Subcutaneous abdominal adipose tissue (tissue), 5 donors: ENCODE measurements around the gene CA6.
"Not testable (repeated sequence)": the region's sequence is repeated elsewhere in the genome, so short reads cannot be mapped to it uniquely, and the experiment has no call there.

Experiments
- H3K27ac ChIP-seq: one replicate; pipeline ENCODE4 v1.7.0; 2013; ENCODE audit warnings: low read depth, mild to moderate bottlenecking, inconsistent platforms, low read length, moderate library complexity
- H3K27me3 ChIP-seq, 5 donors: one replicate each; pipeline ENCODE4 v1.7.0; 2013; ENCODE audit warnings: low read length in 5 of 5, inconsistent platforms in 1 of 5; ENCODE audit not compliant: control insufficient read depth in 5 of 5, insufficient read depth in 4 of 5
- H3K36me3 ChIP-seq, 5 donors: one replicate each; pipeline ENCODE4 v1.7.0; 2013; ENCODE audit warnings: low read length in 5 of 5; ENCODE audit not compliant: control insufficient read depth in 5 of 5, insufficient read depth in 5 of 5
- H3K4me1 ChIP-seq, 5 donors: one replicate each; pipeline ENCODE4 v1.7.0; 2013; ENCODE audit warnings: low read length in 5 of 5, mild to moderate bottlenecking in 3 of 5, moderate library complexity in 1 of 5; ENCODE audit not compliant: control insufficient read depth in 5 of 5, insufficient read depth in 5 of 5
- H3K4me3 ChIP-seq, 5 donors: one replicate each; pipeline ENCODE4 v1.7.0; 2013; ENCODE audit warnings: low read length in 5 of 5, low read depth in 1 of 5
- H3K9ac ChIP-seq, 5 donors: one replicate each; pipeline ENCODE4 v1.7.0; 2013; ENCODE audit warnings: low read length in 5 of 5, mild to moderate bottlenecking in 4 of 5, moderate library complexity in 3 of 5
- H3K9me3 ChIP-seq, 5 donors: one replicate each; pipeline ENCODE4 v1.7.0; 2013; ENCODE audit warnings: low read length in 5 of 5; ENCODE audit not compliant: control insufficient read depth in 5 of 5
- donor health status: healthy.
- donor health status: healthy.
- donor health status: healthy.
- donor health status: healthy.
- donor health status: healthy.

Gene CA6

DNA sequence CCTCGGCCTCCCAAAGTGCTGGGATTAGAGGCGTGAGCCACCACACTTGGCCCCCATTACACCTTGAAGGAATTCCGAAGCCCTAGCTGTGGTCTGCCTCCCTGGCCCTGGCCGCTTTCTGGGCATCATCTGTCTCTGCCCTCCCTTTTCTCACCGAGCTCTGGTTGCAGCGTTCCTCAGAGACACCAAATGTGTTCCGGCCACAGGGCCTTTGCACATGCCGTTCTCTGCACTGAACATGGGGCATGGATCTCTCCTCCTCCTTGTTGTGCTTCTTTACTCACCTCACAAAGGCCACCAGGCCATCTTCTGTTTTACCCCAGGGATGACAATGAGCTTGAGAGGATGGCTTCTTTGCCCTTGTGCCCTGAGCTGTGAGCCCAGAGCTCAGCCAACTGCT is 39.3 kb downstream of the CA6 start:
- Histone ChIP-seq H3K9me3 (peaks cover 0 to 8% (median 4%) of the 10 kb centered on the region in 5 donors), H3K27me3 (no peaks in the 10 kb centered on the region), H3K27ac (no peak overlapping the region), H3K4me1 (peaks cover 2 to 18% (median 13%) of the 10 kb centered on the region in 5 donors), H3K4me3 (no peak overlapping the region), H3K9ac (no peak overlapping the region), H3K36me3 (no peaks in the 10 kb centered on the region)

DNA sequence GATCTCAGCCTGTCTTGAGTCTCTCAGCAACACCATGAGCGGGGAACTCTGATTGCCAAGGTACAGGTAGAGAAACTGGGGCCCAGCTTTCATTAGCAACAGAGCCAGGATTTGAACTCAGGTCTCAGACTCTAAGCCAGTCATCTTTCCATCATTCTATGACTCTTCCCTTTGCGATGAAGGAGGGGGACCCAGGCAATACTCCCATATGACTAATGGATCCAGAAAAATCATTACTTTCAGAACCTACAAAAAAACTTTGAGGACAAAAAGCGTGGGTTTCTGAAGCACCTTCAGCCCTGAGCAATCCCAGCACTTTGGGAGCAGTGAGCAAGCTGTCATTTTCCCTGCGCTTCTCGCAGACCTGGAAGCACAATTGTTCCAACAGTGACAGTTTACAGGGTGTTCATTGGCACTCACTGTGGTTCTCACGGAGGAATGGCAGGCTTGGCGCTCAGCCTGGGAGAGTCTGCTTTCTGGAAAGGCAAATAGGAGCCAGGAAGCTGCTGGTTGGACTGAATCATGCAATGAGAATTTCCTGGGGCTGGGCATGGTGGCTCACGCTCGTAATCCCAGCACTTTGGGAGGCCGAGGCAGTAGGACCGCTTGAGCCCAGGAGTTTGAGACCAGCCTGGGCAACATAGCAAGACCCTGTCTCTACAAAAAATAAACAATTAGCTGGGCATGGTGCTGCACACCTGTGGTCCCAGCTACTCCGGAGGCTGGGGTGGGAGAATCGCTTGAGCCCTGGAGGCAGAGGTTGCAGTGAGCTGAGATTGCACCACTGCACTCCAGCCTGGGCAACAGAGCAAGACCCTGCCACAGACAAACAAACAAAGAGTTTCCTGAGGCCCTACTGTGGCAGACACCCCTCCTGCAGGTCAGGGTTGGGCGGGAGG is 40.5 kb downstream of the CA6 start:
- no peak overlapping the region for H3K4me3 ChIP-seq
- peaks cover 2 to 18% (median 13%) of the 10 kb centered on the region in 5 donors for H3K4me1 ChIP-seq
- no peaks in the 10 kb centered on the region for H3K27me3 ChIP-seq
- no peak overlapping the region for H3K9ac ChIP-seq
- H3K27ac ChIP-seq: no peak overlapping the region
- H3K36me3 ChIP-seq: no peaks in the 10 kb centered on the region
- H3K9me3 ChIP-seq: peaks cover 0 to 4% (median 1%) of the 10 kb centered on the region in 5 donors

DNA sequence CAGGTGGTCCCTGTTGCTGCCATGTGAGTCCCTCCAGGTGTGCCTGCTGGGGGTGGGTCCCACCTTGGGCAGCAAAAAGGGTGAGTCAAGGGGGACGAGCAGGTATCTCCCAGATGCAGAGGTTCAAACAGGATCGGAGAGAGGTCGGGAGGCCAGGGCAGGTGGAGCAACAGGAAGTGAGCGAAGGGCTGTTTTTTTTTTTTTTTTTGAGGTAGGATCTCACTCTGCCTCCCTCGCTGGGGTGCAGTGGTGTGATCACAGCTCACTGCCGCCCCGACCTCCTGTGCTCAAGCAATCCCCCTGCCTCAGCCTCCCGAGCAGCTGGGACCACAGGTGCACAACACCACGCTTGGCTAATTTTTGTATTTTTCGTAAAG is 41.1 kb downstream of the CA6 start:
- no peak overlapping the region for H3K4me3 ChIP-seq
- peaks cover 2 to 18% (median 13%) of the 10 kb centered on the region in 5 donors for H3K4me1 ChIP-seq
- no peak overlapping the region for H3K9ac ChIP-seq
- peaks cover 0 to 3% (median 0%) of the 10 kb centered on the region in 5 donors for H3K9me3 ChIP-seq
- no peak overlapping the region for H3K27ac ChIP-seq
- H3K36me3 ChIP-seq: no peaks in the 10 kb centered on the region
- no peaks in the 10 kb centered on the region for H3K27me3 ChIP-seq

DNA sequence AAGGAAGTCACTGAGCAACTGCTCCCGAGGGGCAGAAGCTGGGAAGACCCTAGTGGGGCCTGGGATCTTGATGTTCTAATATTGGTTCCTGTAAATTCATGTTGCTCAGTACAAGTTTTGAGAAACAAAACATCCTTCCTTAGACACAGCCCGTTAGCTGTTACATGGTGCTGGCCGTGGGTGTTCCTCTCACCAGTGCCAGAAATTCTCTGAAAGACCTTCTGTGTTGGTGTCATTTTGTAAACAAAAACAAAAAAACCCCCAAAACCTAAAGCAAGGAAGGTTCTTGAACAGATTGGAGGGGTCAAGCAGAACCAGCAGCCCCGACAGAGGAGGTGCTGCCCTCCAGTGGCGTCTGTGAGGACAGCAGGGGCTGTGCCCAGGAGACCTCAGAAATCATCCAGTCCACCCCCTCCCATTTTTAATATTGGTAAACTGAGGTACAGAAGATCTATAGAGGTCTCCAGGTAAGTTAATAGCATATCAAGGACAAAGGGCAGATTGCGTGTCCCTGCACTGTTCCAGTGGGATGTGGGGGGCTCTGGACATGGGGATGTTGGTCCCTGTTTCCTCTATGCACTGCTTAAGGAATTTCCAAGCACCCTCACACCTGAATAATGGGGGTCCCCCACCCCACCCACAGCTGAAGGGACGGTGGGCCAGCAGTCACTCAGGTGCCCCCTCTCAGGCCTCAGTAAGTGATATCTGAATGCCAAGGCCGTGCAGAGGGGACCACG is 42.4 kb downstream of the CA6 start:
- H3K4me1 ChIP-seq: peaks cover 2 to 18% (median 13%) of the 10 kb centered on the region in 5 donors
- no peaks in the 10 kb centered on the region for H3K36me3 ChIP-seq
- H3K4me3 ChIP-seq: no peak overlapping the region
- H3K27me3 ChIP-seq: no peaks in the 10 kb centered on the region
- H3K9me3 ChIP-seq: no peaks in the 10 kb centered on the region
- H3K9ac ChIP-seq: no peak overlapping the region
- no peak overlapping the region for H3K27ac ChIP-seq

DNA sequence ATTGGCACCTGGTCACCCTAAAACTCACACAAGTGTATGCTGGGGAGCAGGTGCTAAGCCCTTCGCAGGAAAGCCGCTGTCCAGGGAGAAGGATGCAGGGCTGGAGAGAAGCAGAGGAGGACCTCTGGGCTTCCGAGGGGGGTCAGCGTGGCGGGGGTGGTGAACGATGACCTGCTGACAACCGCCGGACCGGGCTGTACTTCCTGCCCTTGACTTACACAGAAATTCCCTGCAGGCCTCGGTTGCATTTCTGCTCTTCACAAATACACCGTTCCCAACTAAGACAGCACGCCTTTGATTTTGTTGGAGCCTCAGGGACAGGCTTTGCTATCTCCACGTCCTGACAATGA is 42.9 kb downstream of the CA6 start:
- Histone ChIP-seq H3K4me3 (no peak overlapping the region), H3K27me3 (no peaks in the 10 kb centered on the region), H3K36me3 (no peaks in the 10 kb centered on the region), H3K4me1 (peaks cover 2 to 18% (median 13%) of the 10 kb centered on the region in 5 donors), H3K9me3 (no peaks in the 10 kb centered on the region), H3K9ac (no peak overlapping the region), H3K27ac (no peak overlapping the region)

DNA sequence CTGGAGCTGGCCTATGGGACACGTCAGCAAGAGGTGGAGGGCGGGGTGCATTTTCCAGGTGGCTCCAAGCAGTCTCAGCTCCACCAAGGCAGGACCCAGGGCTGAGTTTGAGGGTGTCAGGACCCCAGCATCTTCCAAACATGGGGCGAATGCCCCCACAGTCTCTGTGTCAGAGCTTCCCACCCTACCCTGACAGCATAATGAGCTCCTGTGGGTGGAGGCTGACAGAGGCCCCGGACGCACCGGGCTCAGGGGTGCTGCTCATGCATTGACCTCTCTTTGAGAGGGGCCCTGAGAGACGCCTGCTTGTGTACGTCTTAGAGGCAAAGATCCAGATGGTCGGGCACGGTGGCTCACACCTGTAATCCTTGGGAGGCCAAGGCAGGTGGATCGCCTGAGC is 43.4 kb downstream of the CA6 start:
- no peaks in the 10 kb centered on the region for H3K9me3 ChIP-seq
- H3K9ac ChIP-seq: no peak overlapping the region
- H3K36me3 ChIP-seq: no peaks in the 10 kb centered on the region
- no peak overlapping the region for H3K27ac ChIP-seq
- no peaks in the 10 kb centered on the region for H3K27me3 ChIP-seq
- H3K4me3 ChIP-seq: no peak overlapping the region
- H3K4me1 ChIP-seq: peaks cover 2 to 18% (median 13%) of the 10 kb centered on the region in 5 donors

DNA sequence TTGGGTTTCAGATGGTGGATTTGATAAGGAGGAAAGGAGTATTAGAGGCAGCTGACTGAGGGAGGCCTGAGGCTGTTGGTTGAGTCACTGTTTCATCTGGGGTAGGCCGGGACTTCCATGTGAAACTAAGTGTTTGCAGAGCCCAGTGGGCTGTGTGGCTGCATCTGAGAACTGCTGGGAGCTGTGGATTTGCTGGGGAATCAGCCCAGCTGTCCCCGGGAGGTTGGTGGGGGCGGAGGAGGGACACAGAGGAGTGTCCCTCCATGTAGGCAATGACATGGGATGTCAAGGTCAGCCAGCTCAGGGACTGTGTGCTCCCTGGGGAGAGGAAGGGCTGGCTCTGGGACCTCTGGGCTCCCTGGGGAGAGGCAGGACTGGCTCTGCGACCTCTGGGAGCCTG is 44.2 kb downstream of the CA6 start:
- Histone ChIP-seq H3K9me3 (no peaks in the 10 kb centered on the region), H3K4me3 (no peak overlapping the region), H3K9ac (no peak overlapping the region), H3K4me1 (peaks cover 2 to 18% (median 13%) of the 10 kb centered on the region in 5 donors), H3K36me3 (no peaks in the 10 kb centered on the region), H3K27ac (no peak overlapping the region), H3K27me3 (no peaks in the 10 kb centered on the region)

DNA sequence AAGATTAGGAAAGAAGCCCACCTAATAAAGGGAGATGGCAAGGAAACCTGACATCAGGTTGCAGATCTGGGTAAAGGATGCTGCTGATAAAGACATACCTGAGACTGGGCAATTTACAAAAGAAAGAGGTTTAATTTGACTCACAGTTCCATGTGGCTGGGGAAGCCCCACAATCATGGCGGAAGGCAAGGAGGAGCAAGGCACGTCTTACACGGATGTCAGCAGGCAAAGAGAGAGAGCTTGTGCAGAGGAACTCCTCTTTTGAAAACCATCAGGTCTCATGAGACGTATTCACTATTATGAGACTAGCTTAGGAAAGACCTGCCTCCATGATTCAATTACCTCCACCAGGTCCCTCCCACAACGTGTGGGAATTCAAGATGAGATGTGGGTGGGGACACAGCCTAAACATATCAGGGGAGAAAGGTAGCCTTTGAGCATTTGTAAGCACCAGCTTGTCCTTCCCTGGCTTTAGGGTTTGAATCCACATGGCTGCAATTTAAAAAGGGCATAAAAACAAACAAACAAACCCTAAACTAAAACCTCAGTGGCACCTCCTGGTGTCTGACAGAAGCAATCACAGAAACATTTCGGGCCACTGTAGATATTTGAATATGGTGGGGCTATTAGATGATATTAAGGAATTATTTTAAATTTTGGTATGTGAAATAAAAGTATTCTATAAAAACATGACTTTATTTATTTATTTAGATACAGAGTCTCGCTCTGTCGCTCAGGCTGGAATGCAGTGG is 47.4 kb downstream of the CA6 start:
- H3K27me3 ChIP-seq: no peaks in the 10 kb centered on the region
- H3K9ac ChIP-seq: no peak overlapping the region
- no peaks in the 10 kb centered on the region for H3K36me3 ChIP-seq
- H3K9me3 ChIP-seq: no peaks in the 10 kb centered on the region
- H3K4me3 ChIP-seq: no peak overlapping the region
- H3K27ac ChIP-seq: no peak overlapping the region
- peaks cover 0 to 9% (median 2%) of the 10 kb centered on the region in 5 donors for H3K4me1 ChIP-seq

DNA sequence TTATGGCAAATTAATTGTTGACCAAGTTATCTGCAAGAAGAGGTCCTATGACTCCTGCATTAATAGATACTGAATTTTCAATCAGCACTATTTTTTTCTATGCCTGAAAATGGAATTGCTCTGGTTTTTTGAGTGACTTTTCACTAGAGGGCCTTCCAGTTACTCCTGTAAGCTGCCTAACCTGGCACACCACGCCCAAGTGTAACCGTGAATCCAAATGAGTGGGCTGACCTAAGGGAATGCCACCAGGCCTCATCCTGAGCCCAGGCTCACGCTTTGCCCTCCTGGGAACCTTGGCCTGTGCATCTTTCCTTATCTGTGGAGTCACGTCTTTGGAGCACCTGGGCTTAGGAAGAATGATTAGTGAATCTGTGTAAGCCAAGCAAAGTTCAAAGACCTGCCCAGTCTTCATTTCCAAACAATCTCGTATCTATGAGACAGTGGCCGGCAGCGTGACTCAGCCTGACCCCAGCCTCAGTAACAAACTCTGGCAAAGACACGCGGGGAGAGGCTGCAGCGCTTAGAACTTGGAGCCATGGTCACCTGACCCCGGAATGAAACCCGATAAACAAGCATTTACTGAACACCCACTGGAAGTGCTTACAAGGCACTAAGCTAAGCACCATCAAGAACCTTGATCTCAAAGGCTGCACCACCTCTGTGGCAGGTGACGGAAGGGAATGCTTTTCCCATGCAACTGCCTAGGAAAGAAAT is 48.5 kb downstream of the CA6 start:
- not testable (repeated sequence) for H3K9ac ChIP-seq, H3K27ac ChIP-seq, H3K27me3 ChIP-seq, H3K36me3 ChIP-seq, H3K4me3 ChIP-seq, H3K9me3 ChIP-seq, H3K4me1 ChIP-seq
